Measurements from ENCODE around the gene SMAD4.
A peak's percentile ranks its signal among the peaks of the same experiment; 100 is the strongest.
"Not testable (repeated sequence)": the region's sequence is repeated elsewhere in the genome, so short reads cannot be mapped to it uniquely, and the experiment has no call there.

Gene SMAD4

GRCh38 chr18:51098513-51098912, 68.5 kb downstream of the SMAD4 start:
- in situ Hi-C loops (cut with MboI; ENCODE audit: low pct_unique_long_range_greater_than_20kb, low sequenced_read_pairs, unreplicated experiment) = loop anchor here (25.0 kb wide), 1 partner anchor 89 kb away; the partner anchor contains the start of gene MEX3C
- DNase-seq (ENCODE audit: low spot score) = no peak

GRCh38 chr18:51100385-51101120, 70.5 kb downstream of the SMAD4 start:
- TF ChIP-seq, protein P1, sequence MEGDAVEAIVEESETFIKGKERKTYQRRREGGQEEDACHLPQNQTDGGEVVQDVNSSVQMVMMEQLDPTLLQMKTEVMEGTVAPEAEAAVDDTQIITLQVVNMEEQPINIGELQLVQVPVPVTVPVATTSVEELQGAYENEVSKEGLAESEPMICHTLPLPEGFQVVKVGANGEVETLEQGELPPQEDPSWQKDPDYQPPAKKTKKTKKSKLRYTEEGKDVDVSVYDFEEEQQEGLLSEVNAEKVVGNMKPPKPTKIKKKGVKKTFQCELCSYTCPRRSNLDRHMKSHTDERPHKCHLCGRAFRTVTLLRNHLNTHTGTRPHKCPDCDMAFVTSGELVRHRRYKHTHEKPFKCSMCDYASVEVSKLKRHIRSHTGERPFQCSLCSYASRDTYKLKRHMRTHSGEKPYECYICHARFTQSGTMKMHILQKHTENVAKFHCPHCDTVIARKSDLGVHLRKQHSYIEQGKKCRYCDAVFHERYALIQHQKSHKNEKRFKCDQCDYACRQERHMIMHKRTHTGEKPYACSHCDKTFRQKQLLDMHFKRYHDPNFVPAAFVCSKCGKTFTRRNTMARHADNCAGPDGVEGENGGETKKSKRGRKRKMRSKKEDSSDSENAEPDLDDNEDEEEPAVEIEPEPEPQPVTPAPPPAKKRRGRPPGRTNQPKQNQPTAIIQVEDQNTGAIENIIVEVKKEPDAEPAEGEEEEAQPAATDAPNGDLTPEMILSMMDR (IDR thresholded peaks at IDR 0.05; ENCODE audit: extremely low read depth, insufficient read depth, missing control alignments) = no peak
- no peak for DNase-seq (ENCODE audit: low spot score)
- in situ Hi-C loops (cut with MboI; ENCODE audit: low pct_unique_long_range_greater_than_20kb, low sequenced_read_pairs, unreplicated experiment) = loop anchor here (25.0 kb wide), 3 partner anchors 287 to 1187 kb away; no protein-coding TSS in a partner anchor

More at GRCh38 chr18:51098513-51098912, 68.5 kb downstream of the SMAD4 start:
- TF ChIP-seq, protein P1 (IDR thresholded peaks at IDR 0.05; ENCODE audit: extremely low read depth, insufficient read depth, missing control alignments) = no peak

GRCh38 chr18:51107082-51107481, 77.1 kb downstream of the SMAD4 start:
- in situ Hi-C loops (cut with MboI; ENCODE audit: low pct_unique_long_range_greater_than_20kb, low sequenced_read_pairs, unreplicated experiment) = loop anchor here (25.0 kb wide), 3 partner anchors 280 to 1180 kb away; no protein-coding TSS in a partner anchor
- TF ChIP-seq, protein P1 (IDR thresholded peaks at IDR 0.05; ENCODE audit: extremely low read depth, insufficient read depth, missing control alignments) = no peak
- peak; percentile 48 for DNase-seq (ENCODE audit: low spot score)

DNA sequence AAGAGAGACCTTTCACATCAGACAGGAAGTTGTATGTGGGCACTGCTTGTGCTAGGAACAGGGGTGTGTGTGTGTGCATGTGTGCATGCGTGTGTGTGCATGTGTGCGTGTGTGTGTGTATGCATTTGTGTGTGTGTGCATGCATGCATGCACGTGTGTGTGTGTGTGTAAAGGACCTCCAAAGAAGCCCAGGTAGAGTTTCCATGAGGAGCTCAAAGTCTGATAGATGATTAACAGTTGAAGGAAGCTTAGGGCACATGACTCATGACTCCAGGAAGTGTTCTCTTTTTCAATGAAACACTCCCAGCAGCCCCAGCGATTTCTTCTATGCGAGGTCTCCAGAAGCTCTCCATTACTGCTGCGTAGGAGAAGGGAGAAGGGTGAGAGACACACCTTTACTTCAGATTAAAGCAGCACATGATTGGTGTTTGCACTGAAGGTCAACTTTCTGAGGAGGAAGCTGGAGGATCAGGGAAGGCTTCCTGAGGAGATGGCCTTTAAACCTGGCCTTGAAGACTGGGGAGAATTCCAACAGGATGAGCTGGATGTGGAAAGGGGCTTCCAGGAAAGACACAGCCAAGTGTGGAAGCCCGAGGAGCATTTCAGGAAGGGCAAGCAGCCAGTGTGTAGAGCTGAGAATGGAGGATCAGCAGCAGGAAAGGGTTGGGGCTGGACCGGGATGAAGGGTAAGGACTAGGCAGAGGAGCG, 77.7 kb downstream of the SMAD4 start:
- no peak for DNase-seq (ENCODE audit: low spot score)
- in situ Hi-C loops (cut with MboI; ENCODE audit: low pct_unique_long_range_greater_than_20kb, low sequenced_read_pairs, unreplicated experiment) = loop anchor here (25.0 kb wide), 3 partner anchors 280 to 1180 kb away; no protein-coding TSS in a partner anchor
- TF ChIP-seq, protein P1 (IDR thresholded peaks at IDR 0.05; ENCODE audit: extremely low read depth, insufficient read depth, missing control alignments) = no peak

DNA sequence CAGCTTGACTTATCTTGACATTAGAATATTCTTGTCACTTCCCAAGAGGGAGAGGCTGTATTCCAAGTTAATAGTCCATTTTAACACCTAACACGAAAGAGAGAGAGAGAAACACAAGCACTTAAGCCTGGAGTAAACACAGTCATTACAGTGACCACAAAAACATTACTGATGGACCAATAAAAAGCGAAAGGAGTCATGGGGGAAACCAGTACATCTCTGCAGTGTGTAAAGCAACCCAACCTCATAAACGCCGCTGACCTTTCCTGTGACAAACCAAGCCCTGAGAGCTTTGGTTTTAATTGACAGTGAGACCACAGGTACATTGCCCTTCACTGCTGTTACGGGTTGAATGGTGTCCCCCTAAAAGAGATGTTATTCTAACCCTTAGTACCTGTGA, 78.3 kb downstream of the SMAD4 start:
- in situ Hi-C loops (cut with MboI; ENCODE audit: low pct_unique_long_range_greater_than_20kb, low sequenced_read_pairs, unreplicated experiment) = loop anchor here (25.0 kb wide), 3 partner anchors 279 to 1179 kb away; no protein-coding TSS in a partner anchor
- DNase-seq (ENCODE audit: low spot score) = no peak
- TF ChIP-seq, protein P1 (IDR thresholded peaks at IDR 0.05; ENCODE audit: extremely low read depth, insufficient read depth, missing control alignments) = no peak

- in situ Hi-C loops (cut with MboI; ENCODE audit: low pct_unique_long_range_greater_than_20kb, low sequenced_read_pairs, unreplicated experiment) = loop anchor here (25.0 kb wide), 3 partner anchors 277 to 1177 kb away; no protein-coding TSS in a partner anchor
- TF ChIP-seq, protein P1 (IDR thresholded peaks at IDR 0.05; ENCODE audit: extremely low read depth, insufficient read depth, missing control alignments) = peak; percentile 98
- DNase-seq (ENCODE audit: low spot score) = peak; percentile 89
These were observed 80.2 kb downstream of the SMAD4 start for GRCh38 chr18:51110073-51110797.

DNA sequence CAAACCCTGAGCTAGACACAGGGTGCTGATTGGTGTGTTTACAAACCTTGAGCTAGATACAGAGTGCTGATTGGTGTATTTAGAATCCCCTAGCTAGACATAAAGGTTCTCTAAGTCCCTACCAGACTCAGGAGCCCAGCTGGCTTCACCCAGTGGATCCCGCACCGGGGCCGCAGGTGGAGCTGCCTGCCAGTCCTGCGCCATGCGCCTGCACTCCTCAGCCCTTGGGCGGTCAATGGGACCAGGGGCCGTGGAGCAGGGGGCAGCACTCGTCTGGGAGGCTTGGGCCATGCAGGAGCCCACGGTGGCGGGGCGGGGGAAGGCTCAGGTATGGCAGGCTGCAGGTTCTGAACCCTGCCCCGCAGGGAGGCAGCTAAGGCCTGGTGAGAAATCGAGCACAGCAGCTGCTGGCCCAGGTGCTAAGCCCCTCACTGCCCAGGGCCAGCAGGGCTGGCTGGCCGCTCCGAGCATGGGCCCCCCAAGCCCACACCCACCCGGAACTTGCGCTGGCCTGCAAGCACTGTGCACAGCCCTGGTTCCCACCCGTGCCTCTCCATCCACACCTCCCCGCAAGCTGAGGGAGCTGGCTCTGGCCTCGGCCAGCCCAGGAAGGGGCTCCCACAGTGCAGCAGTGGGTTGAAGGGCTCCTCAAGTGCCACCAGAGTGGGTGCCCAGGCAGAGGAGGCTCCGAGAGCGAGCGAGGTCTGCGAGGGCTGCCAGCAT, 81.8 kb downstream of the SMAD4 start:
- DNase-seq (ENCODE audit: low spot score) = not testable (repeated sequence)
- in situ Hi-C loops (cut with MboI; ENCODE audit: low pct_unique_long_range_greater_than_20kb, low sequenced_read_pairs, unreplicated experiment) = loop anchor here (25.0 kb wide), 3 partner anchors 276 to 1176 kb away; no protein-coding TSS in a partner anchor

GRCh38 chr18:51116996-51117395, 87.0 kb downstream of the SMAD4 start:
- in situ Hi-C loops (cut with MboI; ENCODE audit: low pct_unique_long_range_greater_than_20kb, low sequenced_read_pairs, unreplicated experiment) = loop anchor here (25.0 kb wide), 3 partner anchors 270 to 1170 kb away; no protein-coding TSS in a partner anchor
- not testable (repeated sequence) for DNase-seq (ENCODE audit: low spot score)
